H54 (cell line): Measurements from ENCODE around the gene AMT.
"Not testable (repeated sequence)": the region's sequence is repeated elsewhere in the genome, so short reads cannot be mapped to it uniquely, and the experiment has no call there.

Source experiments
- DNase-seq: peaks from one replicate; pipeline ENCODE4 v3.0.0; 2011; ENCODE audit warnings: low spot score, mixed read lengths; ENCODE audit not compliant: insufficient read length
- FAIRE-seq: peaks from 3 replicates; lab custom pipeline; 2011; peaks lifted over from hg19 to GRCh38; lab: Jason Lieb, UNC
- POLR2A ChIP-seq: IDR thresholded peaks from 2 replicates; pipeline ENCODE4 v1.6.1; 2011; ENCODE audit warnings: low read depth, mild to moderate bottlenecking, low read length

The AMT gene

GRCh38 chr3:49412632-49413337 lies 9.5 kb downstream of the AMT start:
- no peak for FAIRE-seq
- no peak for TF ChIP-seq POLR2A
- DNase-seq, result no peak

GRCh38 chr3:49411968-49412631 lies 10.2 kb downstream of the AMT start, which contains the start of the genes RHOA and TCTA:
TSS of gene RHOA (minus strand) at chr3:49411976. CDS start at chr3:49375589, 36,387 bp downstream.
TSS of gene TCTA (plus strand) at chr3:49412423. CDS start at chr3:49412427, 4 bp downstream.
- peak; percentile 60 for FAIRE-seq
- DNase-seq, result peak; percentile 98
- peak; percentile 96 for TF ChIP-seq POLR2A

GRCh38 chr3:49411535-49411967 lies 10.7 kb downstream of the AMT start:
- peak; percentile 77 for TF ChIP-seq POLR2A
- no peak for FAIRE-seq
- DNase-seq, result no peak

GRCh38 chr3:49410846-49411534 lies 11.3 kb downstream of the AMT start:
- no peak for TF ChIP-seq POLR2A
- DNase-seq (no peak), FAIRE-seq (no peak)

DNA sequence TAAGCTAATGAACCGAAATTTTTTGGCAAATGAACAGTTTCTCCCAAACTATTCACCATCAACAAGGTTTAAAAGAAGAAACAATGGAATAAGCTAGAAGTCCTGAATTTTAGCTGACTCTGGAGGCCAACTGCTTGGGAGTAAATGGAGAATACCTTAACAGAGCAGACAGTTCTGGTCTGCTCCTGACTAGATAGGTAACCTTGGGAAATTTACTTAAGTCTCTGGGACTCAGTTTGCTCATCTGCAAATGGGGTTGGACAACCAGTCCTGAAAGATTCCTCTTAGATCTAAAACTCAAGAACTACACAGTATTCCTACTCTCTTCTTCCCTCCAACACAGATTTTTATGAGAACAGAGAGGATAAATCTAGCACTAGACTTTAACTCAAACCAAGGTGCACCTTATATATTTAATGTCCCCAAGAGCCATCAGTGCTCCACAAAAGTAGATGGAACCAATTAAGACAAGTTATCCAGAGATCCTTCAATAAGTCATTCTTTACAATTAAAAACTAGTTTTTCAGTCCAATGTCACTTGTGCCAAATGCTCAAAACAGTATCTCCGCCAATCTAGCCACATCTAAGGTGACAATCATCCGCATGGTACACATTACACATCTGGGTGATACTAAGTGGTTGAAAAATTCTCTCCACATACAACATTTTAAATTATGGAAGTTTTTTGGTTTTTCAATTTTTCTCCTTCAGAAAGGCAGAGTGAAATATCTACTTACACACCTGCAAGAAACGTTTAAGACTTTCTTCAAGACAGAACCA lies 12.0 kb downstream of the AMT start:
- DNase-seq (no peak), FAIRE-seq (no peak)
- no peak for TF ChIP-seq POLR2A

- no peak for TF ChIP-seq POLR2A
- FAIRE-seq, result no peak
- no peak for DNase-seq
These were observed 15.4 kb downstream of the AMT start for GRCh38 chr3:49406571-49407565.

GRCh38 chr3:49405570-49405969 lies 16.7 kb downstream of the AMT start:
- FAIRE-seq, DNase-seq: not testable (repeated sequence)

DNA sequence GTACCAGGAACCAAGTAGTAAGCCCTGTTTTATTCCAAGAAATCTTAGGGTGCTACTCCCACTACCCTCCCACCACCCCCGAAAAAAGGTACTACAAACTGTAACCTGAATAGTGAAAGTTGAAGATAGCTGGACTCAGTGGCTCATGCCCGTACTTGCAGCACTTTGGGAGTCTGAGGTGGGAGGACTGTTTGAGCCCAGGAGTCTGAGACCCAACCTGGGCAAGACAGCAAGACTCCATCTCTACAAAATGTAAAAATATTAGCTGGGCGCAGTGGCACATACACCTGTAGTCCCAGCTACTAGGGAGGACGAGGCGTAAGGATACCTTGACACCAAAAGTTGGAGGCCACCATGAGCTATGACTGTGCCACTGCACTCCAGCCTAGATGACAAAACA lies 18.4 kb downstream of the AMT start:
- DNase-seq, result no peak
- no peak for TF ChIP-seq POLR2A
- FAIRE-seq, result no peak

DNA sequence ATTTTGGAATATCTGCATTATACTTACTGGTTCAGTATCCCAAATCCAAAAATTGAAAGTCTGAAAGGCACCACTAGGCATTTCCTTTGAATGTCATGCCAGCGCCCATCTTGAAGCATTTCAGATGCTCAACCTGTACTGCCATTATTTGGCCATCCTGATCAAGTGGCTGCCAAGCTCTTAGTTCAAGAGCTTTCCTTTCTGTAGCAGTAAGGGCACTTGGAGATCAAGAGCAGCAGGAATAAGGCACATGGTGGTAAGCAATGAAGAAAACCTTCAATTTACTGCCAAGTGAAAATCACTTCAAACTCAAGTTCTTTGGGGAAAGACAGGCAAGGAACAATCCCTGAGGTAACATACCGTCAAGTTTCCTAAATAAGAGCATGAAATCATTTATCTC lies 20.5 kb downstream of the AMT start:
- no peak for TF ChIP-seq POLR2A
- FAIRE-seq (no peak), DNase-seq (no peak)

DNA sequence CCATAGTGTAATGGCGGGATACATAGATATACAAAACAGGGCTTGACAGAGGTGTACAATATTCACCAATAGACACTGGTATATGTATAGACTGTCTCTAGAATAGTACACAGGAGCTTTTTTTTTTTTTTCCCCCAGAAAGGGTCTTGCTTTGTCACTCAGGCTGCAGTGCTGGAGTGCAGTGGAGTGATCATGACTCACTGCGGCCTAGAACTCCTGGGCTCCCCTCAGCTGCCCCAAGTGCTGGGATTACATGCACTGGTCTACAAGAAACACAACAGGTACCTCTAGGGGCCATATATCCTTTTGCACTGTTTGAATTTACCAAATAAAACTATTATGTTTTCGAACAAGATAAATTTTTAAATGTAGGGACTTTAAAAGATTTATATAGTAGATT lies 22.8 kb downstream of the AMT start:
- no peak for FAIRE-seq
- DNase-seq, result no peak
- no peak for TF ChIP-seq POLR2A

- FAIRE-seq (no peak), DNase-seq (no peak)
- no peak for TF ChIP-seq POLR2A
These were observed 24.8 kb downstream of the AMT start for GRCh38 chr3:49397470-49397869.

DNA sequence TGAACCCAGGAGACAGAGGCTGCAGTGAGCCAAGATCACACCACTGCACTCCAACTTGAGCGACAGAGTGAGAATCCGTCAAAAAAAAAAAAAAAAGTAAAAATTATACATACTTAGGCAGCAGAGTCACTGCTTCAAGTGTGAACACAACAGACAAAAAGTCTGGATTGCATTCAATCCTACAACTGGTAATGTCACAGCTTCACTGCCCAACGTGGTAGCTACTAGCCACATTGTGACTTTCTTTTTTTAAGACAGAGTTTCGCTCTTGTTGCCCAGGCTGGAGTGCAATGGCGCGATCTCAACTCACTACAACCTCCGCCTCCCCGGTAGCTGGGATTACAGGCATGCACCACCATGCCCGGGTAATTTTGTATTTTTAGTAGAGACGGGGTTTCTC lies 31.0 kb downstream of the AMT start:
- DNase-seq, FAIRE-seq: not testable (repeated sequence)
